A549 (cell line): ENCODE data around the gene FSHR. TPM values are rescaled to one million over a fixed set of nuclear protein-coding genes. Genes with fewer than 3 reads are reported as not detected.

Experiments
- ATAC-seq, 2 experiments: fragments of 200-7000 bp in 1 of 2; fragments of >200 bp in 1 of 2; cut with Nextera tagmentation in 1 of 2; cut with Tn5 transposase in 1 of 2; 3 replicates each; pipeline versions ENCODE4 v1.8.0 to v1.9.1; 2018 to 2020; ENCODE audit warnings: mild to moderate bottlenecking in 1 of 2, moderate library complexity in 1 of 2
- CTCF ChIA-PET: fragments of 300-600 bp; sonication (Branson Sonifier 250); formaldehyde crosslinking; extraction: SDS; loops from one replicate; lab custom pipeline; 2021; ENCODE audit warnings: antibody characterized with exemption, inconsistent platforms; lab: Yijun Ruan, JAX
- POLR2A ChIA-PET: fragments of 350-600 bp; formaldehyde crosslinking; extraction: SDS; loops from one replicate; lab custom pipeline; 2021; ENCODE audit warnings: antibody characterized with exemption, inconsistent platforms; lab: Yijun Ruan, JAX
- DNase-seq, 2 experiments: peaks; one replicate each; pipeline versions ENCODE4 v3.0.0 to v3.0.0-alpha.2; 2011 to 2016; ENCODE audit warnings: low read depth in 1 of 2, low spot score in 1 of 2
- FAIRE-seq: peaks from 2 replicates; lab custom pipeline; 2011; peaks lifted over from hg19 to GRCh38; lab: Jason Lieb, UNC
- H3K27ac ChIP-seq, 2 experiments: fragments of >200 bp; sonication (Bioruptor Twin); formaldehyde crosslinking; 3 replicates each; pipeline ENCODE4 v1.5.1; 2016 to 2017
- H3K4me1 ChIP-seq: fragments of >200 bp; sonication (Bioruptor Twin); formaldehyde crosslinking; 3 replicates; pipeline ENCODE4 v1.6.1; 2016
- H3K4me2 ChIP-seq: fragments of >200 bp; sonication (Bioruptor Twin); formaldehyde crosslinking; 3 replicates; pipeline ENCODE4 v1.6.1; 2016
- H3K4me3 ChIP-seq: fragments of >200 bp; sonication (Bioruptor Twin); formaldehyde crosslinking; 3 replicates; pipeline ENCODE4 v1.5.1; 2016
- H3K9me3 ChIP-seq: fragments of >200 bp; sonication (Bioruptor Twin); formaldehyde crosslinking; 3 replicates; pipeline ENCODE4 v1.6.1; 2016
- CBX8 ChIP-seq: fragments of 200-600 bp; sonication (generic); IDR thresholded peaks from 2 replicates; pipeline ENCODE4 v1.6.1; 2016
- CHD2 ChIP-seq: fragments of 150-350 bp; IDR thresholded peaks from 2 replicates; pipeline ENCODE4 v1.6.1; 2014; ENCODE audit warnings: low read length; ENCODE audit not compliant: partially characterized antibody
- CHD4 ChIP-seq: fragments of 200-600 bp; sonication (generic); IDR thresholded peaks from 2 replicates; pipeline ENCODE4 v1.6.1; 2016; ENCODE audit warnings: antibody characterized with exemption, mild to moderate bottlenecking, borderline replicate concordance
- EHF ChIP-seq: fragments of 250-450 bp; sonication (Bioruptor Pico); IDR thresholded peaks from 2 replicates; pipeline ENCODE4 v1.5.0; 2020; ENCODE audit warnings: mild to moderate bottlenecking
- ESRRA ChIP-seq: fragments of 150-350 bp; IDR thresholded peaks from 2 replicates; pipeline ENCODE4 v1.6.1; 2014; ENCODE audit warnings: mild to moderate bottlenecking, low read length, borderline replicate concordance
- FOXS1 ChIP-seq: fragments of 250-450 bp; sonication (Bioruptor Pico); IDR thresholded peaks from 2 replicates; pipeline ENCODE4 v1.5.0; 2020; ENCODE audit warnings: mild to moderate bottlenecking, moderate library complexity
- HDAC2 ChIP-seq: fragments of 200-600 bp; sonication (generic); IDR thresholded peaks from 2 replicates; pipeline ENCODE4 v1.6.1; 2016
- HEYL ChIP-seq: fragments of 250-450 bp; sonication (Bioruptor Pico); IDR thresholded peaks from 2 replicates; pipeline ENCODE4 v1.8.0; 2021; ENCODE audit warnings: mild to moderate bottlenecking, moderate library complexity
- HOXA7 ChIP-seq: fragments of 250-450 bp; sonication (Bioruptor Pico); IDR thresholded peaks from 2 replicates; pipeline ENCODE4 v1.5.0; 2020; ENCODE audit warnings: mild to moderate bottlenecking, moderate library complexity
- HOXB5 ChIP-seq: fragments of 250-450 bp; sonication (Bioruptor Pico); IDR thresholded peaks from 2 replicates; pipeline ENCODE4 v1.5.0; 2020; ENCODE audit warnings: mild to moderate bottlenecking, moderate library complexity
- JUN ChIP-seq, 2 experiments: fragments of >200 bp; sonication (Bioruptor Twin); formaldehyde crosslinking; IDR thresholded peaks; 2 replicates in 1 of 2; 3 replicates in 1 of 2; pipeline ENCODE4 v1.6.1; 2016 to 2017
- KDM1A ChIP-seq: fragments of 200-600 bp; sonication (generic); IDR thresholded peaks from 2 replicates; pipeline ENCODE4 v1.6.1; 2016; ENCODE audit warnings: low read depth, mild to moderate bottlenecking
- POLR2AphosphoS2 ChIP-seq: conservative IDR thresholded peaks from 2 replicates; pipeline ENCODE4 v1.6.1; 2012; ENCODE audit warnings: low read length, improper control_type of control experiment, inconsistent platforms
- RFX5 ChIP-seq: fragments of 450-650 bp; IDR thresholded peaks from 2 replicates; pipeline ENCODE4 v1.7.1; 2014; ENCODE audit warnings: antibody characterized with exemption, mild to moderate bottlenecking, moderate library complexity
- SMC3 ChIP-seq: fragments of >200 bp; sonication (Bioruptor Twin); formaldehyde crosslinking; IDR thresholded peaks from 3 replicates; pipeline ENCODE4 v1.6.1; 2018; ENCODE audit warnings: inconsistent platforms
- SREBF2 ChIP-seq: fragments of 450-650 bp; IDR thresholded peaks from 2 replicates; pipeline ENCODE4 v1.6.1; 2014; ENCODE audit warnings: mild to moderate bottlenecking, moderate library complexity
- TFCP2L1 ChIP-seq: fragments of 250-450 bp; sonication (Bioruptor Pico); IDR thresholded peaks from 2 replicates; pipeline ENCODE4 v1.5.0; 2021; ENCODE audit warnings: mild to moderate bottlenecking
- ZFP36 ChIP-seq: fragments of 450-650 bp; IDR thresholded peaks from 2 replicates; pipeline ENCODE4 v1.6.1; 2014; ENCODE audit warnings: borderline replicate concordance; ENCODE audit not compliant: partially characterized antibody
- WGBS: methylation state at CpG from one replicate; pipeline ENCODE4 v1.1.6; 2017; ENCODE audit errors: missing lambda C conversion rate; 5-methylcytosine and 5-hydroxymethylcytosine counted together
- polyA plus RNA-seq, 4 experiments: library from polyadenylated mRNA; depleted of rRNA in 3 of 4; stranded (reverse); fragments of >200 nt; fragmentation: RNase III in 1 of 4; extraction: RNeasy Plus Mini Kit Qiagen cat#74134 plus additional on column Dnase treatment in 1 of 4; gene quantifications; 2 replicates in 3 of 4; 3 replicates in 1 of 4; pipeline ENCODE4 v1.2.3, GENCODE V29; 2011 to 2017
- TF ChIP-seq, protein P1 (sequence below): fragments of 250-450 bp; sonication (Bioruptor Pico); IDR thresholded peaks from 2 replicates; pipeline ENCODE4 v1.5.0; 2021; ENCODE audit warnings: mild to moderate bottlenecking, moderate library complexity, borderline replicate concordance
- TF ChIP-seq, protein P2 (sequence below): IDR thresholded peaks from 2 replicates; pipeline ENCODE4 v1.6.1; 2012
- TF ChIP-seq, protein P3 (sequence below): fragments of >200 bp; sonication (Bioruptor Twin); formaldehyde crosslinking; IDR thresholded peaks from 3 replicates; pipeline ENCODE4 v1.6.1; 2016

Gene FSHR
- polyA plus RNA-seq, 2 of the 4 experiments (the other 2 are of a cell fraction), result not detected

DNA sequence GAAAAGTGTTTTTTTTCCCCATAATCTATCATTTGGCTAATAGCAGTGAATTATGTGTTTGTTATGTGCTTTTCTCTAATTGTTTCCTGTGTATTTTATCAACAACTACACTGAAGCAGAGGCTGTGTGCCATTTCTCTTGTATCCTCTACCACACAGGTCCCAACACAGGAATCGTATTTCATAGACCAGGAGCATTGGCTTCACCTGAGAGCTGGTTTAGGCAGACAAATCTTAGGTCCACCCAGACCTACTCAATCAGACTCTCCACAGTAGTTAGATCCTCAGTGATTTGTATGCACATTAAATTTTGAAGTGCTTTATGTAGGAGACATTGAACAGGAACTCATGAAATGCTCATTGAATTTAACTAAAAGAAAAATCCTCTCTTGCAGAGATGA lies 109.2 kb downstream of the FSHR start:
- POLR2A ChIA-PET, result no interaction called here
- no peak overlapping the region for H3K27ac ChIP-seq
- DNase-seq, result no peak
- FAIRE-seq, result no peak
- CTCF ChIA-PET, result interaction anchor here (0.7 kb wide), 1 partner anchor 222 kb away, joined by 4 read pairs; no protein-coding TSS in a partner anchor
- no peaks in the 10 kb centered on the region for H3K4me1 ChIP-seq
- WGBS, result 3% methylated on average over 1 of the region's 1 CpG
- TF ChIP-seq, protein P1, sequence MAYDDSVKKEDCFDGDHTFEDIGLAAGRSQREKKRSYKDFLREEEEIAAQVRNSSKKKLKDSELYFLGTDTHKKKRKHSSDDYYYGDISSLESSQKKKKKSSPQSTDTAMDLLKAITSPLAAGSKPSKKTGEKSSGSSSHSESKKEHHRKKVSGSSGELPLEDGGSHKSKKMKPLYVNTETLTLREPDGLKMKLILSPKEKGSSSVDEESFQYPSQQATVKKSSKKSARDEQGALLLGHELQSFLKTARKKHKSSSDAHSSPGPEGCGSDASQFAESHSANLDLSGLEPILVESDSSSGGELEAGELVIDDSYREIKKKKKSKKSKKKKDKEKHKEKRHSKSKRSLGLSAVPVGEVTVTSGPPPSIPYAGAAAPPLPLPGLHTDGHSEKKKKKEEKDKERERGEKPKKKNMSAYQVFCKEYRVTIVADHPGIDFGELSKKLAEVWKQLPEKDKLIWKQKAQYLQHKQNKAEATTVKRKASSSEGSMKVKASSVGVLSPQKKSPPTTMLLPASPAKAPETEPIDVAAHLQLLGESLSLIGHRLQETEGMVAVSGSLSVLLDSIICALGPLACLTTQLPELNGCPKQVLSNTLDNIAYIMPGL, result no peak
- no peak for TF ChIP-seq JUN (IDR thresholded peaks at IDR 0.05)
- no peak for TF ChIP-seq ESRRA
- TF ChIP-seq RFX5, result no peak
- TF ChIP-seq FOXS1 (CRISPR knock-in tag), result no peak
- no peak for TF ChIP-seq EHF (CRISPR knock-in tag)
- TF ChIP-seq, all 56 proteins: peak for 0
- no peak overlapping the region for H3K4me3 ChIP-seq
- H3K9me3 ChIP-seq, result no peaks in the 10 kb centered on the region
- no peak overlapping the region for H3K4me2 ChIP-seq
- ATAC-seq, result no peak

DNA sequence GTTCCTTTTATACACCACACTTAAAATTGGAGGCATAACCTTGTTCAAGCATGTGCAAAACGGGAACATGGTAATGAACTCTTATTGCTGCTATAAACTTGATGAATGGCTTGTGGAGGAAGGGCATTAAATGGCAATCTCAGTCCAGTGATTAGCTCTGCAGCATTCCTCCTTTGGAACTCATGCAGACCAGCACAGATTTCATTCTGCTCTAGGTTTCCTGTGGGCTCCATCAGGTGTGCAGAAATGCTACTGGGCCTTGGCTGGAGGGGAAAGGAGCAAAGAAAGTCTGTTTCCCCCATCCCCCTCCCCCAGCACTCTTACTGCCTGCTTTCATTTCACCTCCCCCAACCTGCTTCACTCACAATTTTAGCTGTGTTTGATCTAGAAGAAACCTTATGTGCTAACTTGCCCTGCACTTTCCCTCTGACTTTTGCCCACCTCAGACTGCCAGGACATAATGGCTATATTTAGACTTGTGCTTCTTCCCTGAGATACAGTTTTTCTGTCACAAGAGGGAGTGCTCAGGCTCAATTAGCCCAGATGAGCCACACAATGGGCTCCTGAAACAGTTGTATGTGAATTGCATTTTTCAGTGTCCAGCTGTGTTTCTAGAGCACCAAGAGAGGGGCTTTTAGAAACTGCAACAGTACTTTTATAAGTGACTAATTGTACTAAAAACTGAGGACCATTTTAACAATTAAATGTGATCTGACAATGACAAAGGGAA lies 109.8 kb downstream of the FSHR start:
- no peak overlapping the region for H3K27ac ChIP-seq
- TF ChIP-seq HOXA7 (CRISPR knock-in tag), result no peak
- no peak for TF ChIP-seq POLR2AphosphoS2
- no peak for TF ChIP-seq HDAC2
- TF ChIP-seq SMC3, result no peak
- TF ChIP-seq TFCP2L1 (CRISPR knock-in tag), result no peak
- no peak for TF ChIP-seq CHD2
- TF ChIP-seq HOXB5 (CRISPR knock-in tag), result no peak
- TF ChIP-seq HEYL (CRISPR knock-in tag), result no peak
- TF ChIP-seq, all 56 proteins: peak for 0
- H3K4me1 ChIP-seq, result no peaks in the 10 kb centered on the region
- ChIA-PET POLR2A (no interaction called here), CTCF (interaction anchor here (0.7 kb wide), 1 partner anchor 223 kb away, joined by 4 read pairs; no protein-coding TSS in a partner anchor)
- DNase-seq (no peak), ATAC-seq (no peak), FAIRE-seq (no peak)
- H3K4me2 ChIP-seq, result no peak overlapping the region
- no peak overlapping the region for H3K4me3 ChIP-seq
- no peaks in the 10 kb centered on the region for H3K9me3 ChIP-seq
- 0% methylated on average over 1 of the region's 1 CpG for WGBS

DNA sequence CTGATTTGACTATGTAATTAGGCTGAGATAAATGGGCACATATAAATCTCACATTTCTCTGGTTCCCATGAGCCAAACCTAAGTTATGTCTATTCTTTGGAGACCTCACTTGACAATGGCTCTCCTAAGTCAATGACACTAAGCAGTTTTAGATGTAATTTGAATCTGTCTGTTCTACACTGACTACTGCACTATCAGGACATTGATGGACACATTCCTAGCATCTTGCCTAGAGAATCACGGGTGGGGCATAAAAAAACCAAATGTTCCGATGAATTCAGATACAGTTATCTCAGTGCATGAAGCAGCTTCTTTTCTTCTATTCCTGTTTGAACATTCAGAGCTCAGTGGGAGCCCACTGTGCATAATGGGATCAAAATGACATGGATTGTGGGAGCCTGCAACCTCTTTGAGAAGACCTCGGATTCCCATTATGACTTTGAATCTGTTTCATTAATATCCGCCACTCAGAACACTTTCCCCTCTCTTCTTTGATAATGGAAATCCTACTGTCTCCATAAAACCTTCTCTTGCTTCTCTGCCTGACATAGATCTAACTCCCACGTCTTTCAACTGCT lies 110.8 kb downstream of the FSHR start:
- ChIA-PET POLR2A (no interaction called here), CTCF (no interaction called here)
- TF ChIP-seq ZFP36 (no peak), JUN (IDR thresholded peaks at IDR 0.05) (no peak), CHD4 (no peak), SREBF2 (no peak), SMC3 (no peak), CBX8 (no peak), KDM1A (no peak), HDAC2 (no peak), RFX5 (no peak)
- TF ChIP-seq, protein P2, sequence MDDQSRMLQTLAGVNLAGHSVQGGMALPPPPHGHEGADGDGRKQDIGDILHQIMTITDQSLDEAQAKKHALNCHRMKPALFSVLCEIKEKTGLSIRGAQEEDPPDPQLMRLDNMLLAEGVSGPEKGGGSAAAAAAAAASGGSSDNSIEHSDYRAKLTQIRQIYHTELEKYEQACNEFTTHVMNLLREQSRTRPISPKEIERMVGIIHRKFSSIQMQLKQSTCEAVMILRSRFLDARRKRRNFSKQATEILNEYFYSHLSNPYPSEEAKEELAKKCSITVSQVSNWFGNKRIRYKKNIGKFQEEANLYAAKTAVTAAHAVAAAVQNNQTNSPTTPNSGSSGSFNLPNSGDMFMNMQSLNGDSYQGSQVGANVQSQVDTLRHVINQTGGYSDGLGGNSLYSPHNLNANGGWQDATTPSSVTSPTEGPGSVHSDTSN, result no peak
- TF ChIP-seq, protein P3, sequence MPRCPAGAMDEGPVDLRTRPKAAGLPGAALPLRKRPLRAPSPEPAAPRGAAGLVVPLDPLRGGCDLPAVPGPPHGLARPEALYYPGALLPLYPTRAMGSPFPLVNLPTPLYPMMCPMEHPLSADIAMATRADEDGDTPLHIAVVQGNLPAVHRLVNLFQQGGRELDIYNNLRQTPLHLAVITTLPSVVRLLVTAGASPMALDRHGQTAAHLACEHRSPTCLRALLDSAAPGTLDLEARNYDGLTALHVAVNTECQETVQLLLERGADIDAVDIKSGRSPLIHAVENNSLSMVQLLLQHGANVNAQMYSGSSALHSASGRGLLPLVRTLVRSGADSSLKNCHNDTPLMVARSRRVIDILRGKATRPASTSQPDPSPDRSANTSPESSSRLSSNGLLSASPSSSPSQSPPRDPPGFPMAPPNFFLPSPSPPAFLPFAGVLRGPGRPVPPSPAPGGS, result no peak
- Histone ChIP-seq H3K9me3 (no peaks in the 10 kb centered on the region), H3K4me3 (no peak overlapping the region), H3K4me2 (no peak overlapping the region), H3K4me1 (no peaks in the 10 kb centered on the region), H3K27ac (no peak overlapping the region)
- FAIRE-seq, result no peak
- DNase-seq, result no peak
- 1% methylated on average over 5 of the region's 5 CpGs for WGBS
- ATAC-seq, result no peak
